ENCODE results near the gene NDUFS6.
"Not testable (repeated sequence)": the region's sequence is repeated elsewhere in the genome, so short reads cannot be mapped to it uniquely, and the experiment has no call there.

NDUFS6 gene

DNA sequence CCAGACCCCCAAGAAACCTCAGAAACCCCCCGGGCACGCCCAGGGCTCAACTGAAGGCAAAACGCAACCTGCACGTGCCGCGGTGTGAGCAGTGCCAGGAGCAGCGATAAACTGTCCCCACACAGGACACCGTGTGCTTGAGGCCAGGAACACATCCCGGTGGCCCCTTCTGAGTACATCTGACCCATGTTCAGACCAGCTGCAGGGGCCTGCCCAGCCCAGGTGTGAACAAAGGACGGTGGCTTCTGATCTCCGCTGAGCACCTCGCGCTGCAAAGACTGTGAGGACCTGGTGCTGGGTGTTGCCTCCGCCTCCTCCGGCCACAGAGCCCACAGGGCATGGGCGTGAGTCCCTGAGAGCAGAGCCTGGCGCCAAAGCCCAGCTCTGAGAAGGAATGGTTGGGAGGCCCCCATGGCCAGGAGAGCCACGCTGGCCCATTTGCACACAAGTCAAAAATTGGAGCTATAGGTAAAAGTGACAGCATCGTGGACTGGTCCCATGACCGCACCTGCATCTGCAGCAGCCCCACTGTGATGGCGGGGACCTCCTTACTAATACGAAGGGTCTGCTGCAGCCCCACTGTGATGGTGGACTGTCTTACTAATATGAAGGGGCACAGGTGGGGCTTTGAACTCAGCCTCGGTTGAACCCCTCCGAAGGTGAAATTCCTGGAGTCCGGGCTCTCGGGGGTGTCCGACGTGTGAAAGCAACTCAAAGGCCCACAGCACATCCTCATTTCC lies 31.5 kb downstream of the NDUFS6 start:
- DNase-seq (ENCODE audit: low read depth, low spot score), result no peak

DNA sequence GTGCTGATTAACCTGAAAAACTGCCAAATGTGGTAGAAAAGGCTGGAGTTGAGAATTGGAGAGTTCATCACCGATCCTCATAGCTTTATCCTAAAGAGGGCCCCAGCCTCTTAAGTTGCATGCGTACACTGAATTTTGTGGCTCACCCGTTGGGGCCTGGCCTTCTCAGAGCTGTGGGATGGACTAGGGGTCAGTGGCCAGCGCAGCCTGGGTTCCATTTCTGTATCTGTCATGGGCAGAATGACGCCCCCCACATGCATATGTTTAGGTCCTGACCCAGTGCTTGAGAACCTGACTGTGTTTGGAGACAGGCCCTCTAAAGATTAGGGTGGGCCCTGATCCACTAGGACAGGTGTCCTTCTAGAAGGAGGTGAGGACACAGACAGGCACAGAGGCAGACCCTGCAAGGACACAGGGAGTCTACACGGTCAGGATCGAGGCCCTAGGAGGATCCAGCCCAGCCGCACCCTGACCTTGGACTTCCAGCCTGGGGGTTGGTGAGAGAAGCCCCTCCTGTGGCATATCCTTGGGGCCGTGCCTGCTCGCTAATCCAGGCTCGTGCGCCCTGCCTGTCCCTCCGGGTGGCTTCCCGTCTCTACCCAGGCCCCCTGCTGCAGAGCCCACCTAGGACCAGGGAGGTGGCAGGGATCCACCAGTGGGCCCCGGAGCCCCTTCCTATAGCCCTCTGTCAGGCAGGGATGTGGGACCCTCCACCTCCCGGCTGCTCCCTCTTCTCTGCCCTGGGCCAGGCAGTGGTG lies 32.2 kb downstream of the NDUFS6 start:
- no peak for DNase-seq (ENCODE audit: low read depth, low spot score)

DNA sequence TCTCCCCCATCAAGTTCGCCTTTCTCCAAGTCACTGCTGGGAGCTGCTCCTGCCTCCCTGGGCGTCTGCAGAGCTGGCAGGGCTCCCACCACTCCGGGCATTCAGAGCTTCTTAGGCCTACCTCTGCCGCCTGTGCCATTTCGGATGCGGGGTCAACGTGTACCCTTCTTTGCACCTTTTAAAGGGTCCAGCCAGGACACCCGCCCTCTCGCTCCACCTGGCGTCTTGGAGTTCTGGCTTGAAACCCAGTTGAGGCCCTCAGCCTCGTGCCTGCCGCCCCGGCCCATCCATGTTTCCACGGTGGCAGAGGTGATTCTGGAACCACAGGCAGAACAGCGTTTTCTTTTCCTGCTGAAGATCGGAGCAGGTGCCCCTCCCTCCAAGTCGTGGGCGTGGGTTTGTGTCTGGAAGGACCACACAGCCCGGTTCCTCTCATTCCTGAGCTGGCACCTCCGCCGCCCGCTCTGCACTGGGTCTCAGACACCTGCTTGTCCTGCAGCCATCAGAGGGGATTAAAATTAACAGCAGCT lies 32.9 kb downstream of the NDUFS6 start:
- DNase-seq (ENCODE audit: low read depth, low spot score), result no peak

DNA sequence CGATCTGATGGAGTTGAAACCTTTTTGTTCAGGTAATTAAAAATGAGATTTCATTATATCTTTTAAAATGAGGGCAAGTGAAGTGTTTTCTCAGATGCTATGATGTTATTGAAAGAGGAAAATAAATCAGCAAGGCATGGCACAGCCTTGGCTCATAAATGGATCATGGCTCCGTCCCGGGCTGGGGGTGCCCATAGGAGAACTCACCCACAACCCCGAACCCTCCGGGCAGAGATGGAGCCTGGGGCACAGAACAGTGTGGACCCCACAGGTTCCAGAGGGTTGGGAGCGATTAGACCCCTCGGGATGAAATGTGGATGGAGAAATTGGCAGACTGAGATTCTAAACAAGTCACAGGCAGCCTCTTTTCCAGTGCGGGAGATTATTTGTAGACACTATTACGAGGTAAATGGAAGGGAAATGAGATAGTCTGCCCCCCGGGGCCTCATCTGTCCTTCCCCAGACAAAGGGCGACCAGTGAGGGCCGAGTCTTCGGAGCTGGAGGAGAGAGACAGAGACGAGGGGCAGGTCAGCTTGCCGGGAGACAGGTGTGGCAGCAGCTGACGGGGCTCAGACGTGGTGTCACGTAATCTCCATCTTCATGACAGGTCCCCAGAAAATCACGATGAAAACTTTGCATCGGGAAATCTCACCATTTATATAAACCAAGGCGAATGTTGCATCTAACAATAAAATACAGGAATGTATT lies 33.7 kb downstream of the NDUFS6 start:
- DNase-seq (ENCODE audit: low read depth, low spot score), result no peak

DNA sequence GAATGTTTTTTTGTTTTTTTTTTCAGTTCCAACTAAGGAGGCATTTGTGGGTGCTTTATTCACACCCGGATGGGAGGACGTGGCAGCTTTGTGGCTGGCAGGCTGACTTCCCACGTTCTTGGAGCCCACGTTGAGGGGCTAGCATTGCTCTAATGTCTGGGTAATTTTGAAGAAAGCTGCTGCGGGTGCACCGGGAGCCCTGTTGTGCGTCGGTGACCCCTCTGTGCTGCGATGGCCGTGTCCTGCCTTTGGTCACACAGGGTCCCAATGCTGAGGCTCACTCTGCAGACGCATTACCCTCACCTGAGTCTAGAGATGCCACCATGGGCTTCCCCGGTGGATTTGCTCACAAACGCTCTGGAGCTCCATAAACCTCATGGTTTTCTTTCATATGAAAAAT lies 34.2 kb downstream of the NDUFS6 start:
- DNase-seq (ENCODE audit: low read depth, low spot score), result no peak

DNA sequence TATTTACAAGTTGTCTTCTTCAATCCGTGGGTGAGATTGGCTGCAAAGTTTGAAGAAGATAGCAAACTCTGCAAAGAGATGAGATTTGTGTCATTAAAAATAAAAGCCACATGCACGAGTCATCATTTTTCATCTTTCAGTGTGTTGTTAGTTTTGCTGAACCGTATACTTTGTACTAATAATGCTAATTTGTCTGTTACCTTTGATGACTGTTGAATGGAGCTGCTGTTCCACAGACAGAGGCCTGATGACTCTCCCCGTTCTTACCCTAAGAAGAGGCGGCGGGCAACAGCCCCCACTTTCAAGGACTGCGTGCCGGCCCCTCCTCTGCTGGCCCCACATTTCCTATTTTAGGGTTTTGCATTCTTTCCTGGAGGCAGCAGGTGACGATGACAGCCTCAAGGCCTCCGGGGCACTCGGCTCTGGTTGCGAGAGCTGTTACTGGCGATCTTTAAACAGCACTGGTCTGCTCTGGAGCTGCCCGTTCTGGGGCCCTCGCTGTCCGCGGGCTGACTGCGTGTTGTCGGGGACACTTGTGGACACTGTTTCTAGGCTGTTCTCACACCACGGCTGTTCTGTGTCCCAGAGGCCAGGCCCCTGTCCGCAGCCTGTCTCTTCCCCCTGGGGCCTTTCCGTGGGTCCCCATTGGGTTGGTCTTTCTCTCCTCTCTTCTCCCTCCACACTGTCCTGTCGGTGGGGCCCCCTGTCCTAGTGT lies 35.1 kb downstream of the NDUFS6 start:
- no peak for DNase-seq (ENCODE audit: low read depth, low spot score)

DNA sequence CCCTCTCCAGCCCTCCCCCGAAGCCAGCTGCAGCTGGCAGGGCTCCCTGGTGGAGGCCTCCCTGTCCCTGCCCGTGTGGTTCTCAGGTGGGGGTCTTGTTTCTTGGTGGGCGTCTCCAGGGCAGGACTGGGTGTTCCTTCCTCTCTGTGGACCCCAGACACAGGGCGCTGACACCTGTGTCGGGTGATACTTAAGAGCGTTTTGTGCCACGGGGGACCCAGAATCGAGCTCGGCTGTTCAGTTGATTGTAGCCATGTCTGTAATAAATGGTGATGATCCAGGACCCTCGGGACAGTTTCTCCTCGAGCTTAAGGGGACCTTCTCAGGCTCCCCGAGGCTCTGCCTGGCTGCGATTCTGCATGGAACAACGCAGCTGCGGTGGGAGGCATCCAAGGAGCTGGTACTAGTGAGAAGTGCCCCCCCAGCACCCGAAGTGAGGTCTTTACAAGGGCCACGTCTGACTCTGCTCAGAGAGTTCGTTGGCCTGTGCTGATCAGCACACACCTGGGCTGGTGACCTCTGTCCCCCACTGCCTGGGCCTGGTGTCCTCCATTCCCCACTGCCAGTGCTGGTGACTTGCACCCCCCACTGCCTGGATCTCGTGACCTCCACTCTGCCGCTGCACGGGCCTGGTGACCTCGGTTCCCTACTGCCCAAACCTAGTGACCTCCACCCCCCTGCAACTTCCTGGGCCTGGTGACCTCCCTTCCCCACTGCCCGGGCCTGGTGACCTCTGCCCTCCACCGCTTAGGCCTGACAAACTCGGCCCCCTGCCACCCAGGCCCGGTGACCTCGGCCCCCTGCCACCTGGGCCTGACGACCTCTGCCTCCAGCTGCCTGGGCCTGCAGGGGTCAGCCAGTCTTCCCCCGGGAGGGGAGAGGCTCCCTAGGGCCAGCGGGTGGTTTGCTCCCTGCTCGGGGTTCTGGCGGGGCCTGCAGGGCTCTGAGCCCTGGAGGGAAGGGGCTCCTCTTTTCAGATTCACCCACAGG lies 36.0 kb downstream of the NDUFS6 start:
- DNase-seq (ENCODE audit: low read depth, low spot score), result no peak

DNA sequence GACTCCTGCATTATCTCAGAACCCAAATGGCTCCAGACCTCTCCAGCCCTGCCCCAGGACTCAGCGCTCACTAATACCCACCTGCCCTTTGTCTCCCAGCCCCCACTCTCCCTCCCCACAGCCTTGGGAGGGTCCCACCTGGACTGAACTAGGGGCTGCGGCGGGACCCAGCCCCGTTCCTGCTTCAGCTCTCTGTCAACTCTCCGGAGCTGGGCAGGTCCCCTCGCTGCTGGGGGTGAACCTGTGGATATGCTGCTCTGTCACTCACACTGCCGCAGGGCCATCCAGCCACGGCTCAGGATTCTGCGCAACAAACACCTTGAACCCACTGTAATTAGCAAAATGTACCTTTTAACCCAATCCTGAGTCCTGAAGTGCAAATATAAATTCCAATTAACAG lies 36.8 kb downstream of the NDUFS6 start:
- no peak for DNase-seq (ENCODE audit: low read depth, low spot score)

DNA sequence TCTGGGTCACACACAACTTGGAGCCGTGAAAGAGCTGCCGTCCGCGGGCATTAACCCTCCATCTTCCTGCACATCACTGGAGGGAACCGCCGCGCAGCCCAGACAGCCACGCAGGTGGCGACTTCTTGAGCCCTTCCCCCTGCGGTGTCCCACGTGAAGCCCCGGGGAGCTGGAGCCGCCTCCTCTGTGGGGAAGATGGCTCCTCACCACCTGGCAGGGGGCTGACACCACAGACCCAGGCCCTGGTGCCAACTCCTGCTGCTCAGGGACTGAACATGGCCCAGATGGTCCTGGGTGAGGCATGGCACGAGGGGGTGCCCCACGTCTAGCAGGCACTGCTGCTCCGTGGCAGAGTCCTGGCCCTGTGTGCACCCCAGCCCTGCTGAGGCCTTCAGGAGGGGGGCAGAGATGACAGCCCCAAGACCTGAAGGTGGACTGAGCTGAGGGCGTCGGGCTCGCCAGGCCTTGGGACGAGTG lies 38.9 kb downstream of the NDUFS6 start:
- DNase-seq (ENCODE audit: low read depth, low spot score), result no peak

DNA sequence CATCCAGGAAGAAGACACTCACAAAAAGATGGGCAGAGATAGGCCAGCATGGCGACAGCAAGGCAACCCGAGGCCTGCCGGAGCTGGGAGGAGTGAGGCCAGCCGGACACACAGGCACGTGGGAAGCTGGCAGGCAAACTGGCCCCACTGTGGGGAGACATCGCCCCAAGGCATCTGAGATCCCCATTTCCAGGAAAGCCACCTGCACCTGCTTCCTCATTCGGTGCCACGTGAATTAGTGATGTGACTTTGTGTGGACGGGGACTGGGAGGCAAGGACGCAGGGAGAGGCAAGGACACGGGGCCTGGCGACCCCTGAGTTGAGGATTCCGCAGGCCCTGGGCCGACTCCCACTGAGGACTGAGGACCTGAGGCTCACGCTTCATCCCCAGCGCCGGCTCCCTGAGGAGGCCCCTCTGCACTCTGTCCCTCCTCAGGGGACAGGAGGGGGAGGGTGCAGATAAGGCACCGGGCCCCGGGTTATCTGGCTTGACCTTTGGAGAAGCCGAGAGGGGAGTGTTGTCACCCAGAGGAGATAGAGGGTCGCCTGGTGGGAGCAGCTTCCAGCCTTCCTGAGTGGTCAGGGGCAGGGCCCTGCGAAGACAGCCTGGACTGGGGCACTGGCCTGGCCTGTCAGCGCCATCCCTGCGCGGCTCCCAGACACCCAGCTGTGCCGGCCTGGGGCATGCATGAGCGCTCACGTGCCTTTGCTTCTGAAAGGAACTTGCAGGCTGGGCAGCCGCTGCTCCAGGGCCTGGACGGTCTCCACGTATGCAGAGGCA lies 39.7 kb downstream of the NDUFS6 start:
- no peak for DNase-seq (ENCODE audit: low read depth, low spot score)

DNA sequence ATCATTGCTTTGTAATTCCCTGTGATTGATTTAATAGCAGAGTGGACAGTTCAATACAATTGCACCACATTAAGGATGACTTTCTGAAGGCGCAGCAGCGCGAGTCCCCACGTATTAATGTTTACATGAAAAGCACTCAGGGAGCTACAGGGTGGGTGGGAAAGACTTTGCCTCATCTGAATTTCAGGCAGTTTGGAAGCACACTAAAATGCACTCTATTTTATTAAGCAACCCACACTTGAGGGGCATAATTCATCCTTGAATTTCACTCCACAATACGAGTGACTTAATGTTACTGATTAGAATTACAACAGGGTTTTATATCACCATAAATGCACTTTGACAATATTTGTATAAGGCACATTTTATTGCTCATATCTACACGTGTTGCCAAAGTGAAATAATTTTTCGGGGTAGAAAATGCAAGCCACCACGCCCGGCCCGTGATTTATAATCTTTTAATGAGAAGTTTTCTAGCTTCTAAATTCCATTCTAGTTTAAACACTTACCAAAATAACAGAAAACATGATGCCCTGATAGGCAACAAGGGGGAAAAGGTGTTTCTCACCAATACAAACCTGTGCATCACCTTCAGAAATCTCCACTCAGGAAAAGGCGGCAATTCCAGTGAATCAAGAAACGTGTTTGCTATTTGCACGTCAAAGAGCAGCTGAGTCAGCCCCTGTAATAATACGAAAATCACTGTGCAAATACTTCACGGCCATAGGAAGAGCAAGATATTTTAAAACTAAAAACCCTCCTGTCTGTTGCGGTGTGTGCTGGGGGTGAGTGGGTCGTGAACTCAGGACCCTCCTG lies 41.0 kb downstream of the NDUFS6 start:
- DNase-seq (ENCODE audit: low read depth, low spot score), result no peak

DNA sequence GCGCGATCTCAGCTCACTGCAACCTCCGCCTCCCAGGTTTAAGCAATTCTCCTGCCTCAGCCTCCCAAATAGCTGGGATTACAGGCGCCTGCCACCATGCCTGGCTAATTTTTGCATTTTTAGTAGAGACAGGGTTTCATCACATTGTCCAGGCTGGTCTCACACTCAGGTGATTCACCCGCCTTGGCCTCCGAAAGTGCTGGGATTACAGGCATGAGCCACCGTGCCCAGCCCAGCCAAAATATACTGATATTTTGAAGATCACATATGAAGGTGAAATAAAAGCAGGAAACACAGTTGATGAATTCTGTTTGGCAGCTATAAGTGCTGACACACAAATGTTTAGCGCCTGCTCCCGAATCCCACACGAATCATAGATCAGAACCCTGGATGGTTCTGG lies 42.6 kb downstream of the NDUFS6 start:
- not testable (repeated sequence) for DNase-seq (ENCODE audit: low read depth, low spot score)

DNA sequence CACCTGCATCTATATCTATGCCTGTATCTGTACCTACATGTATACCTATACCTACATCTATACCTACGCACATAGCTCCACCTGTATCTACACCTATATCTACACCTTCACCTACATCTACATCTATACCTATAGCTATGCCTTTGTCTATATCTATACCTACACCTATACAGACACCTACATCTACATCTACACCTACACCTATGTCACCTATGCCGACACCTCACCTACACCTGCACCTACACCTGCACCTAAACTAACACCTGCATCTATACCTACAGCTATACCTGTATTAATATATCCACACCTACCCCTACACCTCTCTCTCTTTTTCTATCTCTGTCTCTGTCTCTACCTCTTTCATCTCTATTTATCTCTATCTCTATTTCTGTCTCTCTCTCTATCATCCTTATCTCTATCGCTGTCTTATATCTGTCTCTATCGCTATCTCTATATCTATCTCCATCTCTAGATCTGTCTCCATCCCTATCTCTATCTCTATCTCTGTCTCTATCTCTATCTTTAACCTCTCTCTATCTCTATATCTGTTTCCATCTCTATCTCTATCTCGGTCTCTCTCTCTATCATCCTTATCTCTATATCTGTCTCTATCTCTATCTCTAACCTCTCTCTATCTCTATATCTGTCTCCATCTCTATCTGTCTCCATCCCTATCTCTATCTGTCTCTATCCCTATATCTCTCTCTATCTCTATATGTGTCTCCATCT lies 43.7 kb downstream of the NDUFS6 start:
- no peak for DNase-seq (ENCODE audit: low read depth, low spot score)

DNA sequence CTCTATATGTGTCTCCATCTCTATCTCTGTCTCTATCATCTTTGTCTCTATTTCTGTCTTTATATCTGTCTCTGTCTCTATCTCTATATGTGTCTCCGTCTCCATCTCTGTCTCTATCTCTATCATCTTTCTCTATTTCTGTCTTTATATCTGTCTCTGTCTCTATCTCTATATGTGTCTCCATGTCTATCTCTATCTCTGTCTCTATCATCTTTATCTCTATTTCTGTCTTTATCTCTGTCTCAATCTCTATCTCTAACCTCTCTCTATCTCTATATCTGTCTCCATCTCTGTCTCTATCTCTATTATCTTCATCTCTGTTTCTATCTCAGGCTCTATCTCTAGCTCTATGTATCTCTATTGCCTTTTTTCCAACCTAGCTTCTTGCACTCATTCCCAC lies 44.5 kb downstream of the NDUFS6 start:
- no peak for DNase-seq (ENCODE audit: low read depth, low spot score)

DNA sequence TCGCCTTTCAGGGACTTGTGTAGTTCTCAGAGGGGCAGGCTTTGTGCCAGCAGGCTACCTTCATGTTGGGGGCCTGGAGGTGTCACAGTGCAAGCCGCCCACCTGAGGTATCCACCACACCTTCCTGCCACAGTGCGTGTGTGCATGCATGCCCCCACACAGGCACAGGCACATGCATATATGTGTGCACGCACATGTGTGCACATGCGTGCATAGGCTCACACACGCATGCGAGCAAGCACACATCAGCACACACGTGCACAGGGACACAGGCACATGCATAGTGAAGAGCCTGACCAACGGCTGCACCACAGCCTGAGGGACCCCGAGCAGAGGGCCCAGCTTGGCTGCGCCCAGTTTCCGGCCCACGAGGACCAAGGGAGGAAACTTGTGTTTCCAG lies 45.4 kb downstream of the NDUFS6 start:
- DNase-seq (ENCODE audit: low read depth, low spot score), result no peak

DNA sequence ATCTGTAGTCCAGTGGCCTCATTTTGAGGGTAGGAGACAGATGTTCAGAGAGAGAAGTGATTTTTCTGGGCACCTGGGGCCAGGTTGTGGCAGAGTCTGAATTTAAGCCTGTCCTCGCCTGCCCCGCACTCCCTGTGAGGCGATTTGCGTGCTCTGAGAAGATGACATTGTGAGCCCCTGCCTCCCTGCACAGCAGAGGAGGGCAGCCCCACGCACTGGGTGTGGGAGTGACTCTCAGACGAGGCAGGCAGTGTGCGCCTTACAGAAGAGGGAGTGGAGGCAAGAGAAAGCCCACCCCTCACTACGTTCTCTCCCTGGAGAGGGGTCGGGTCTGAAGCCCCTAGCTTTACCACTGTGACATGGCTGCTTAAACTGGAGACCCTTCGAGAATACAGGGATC lies 45.8 kb downstream of the NDUFS6 start:
- DNase-seq (ENCODE audit: low read depth, low spot score), result no peak

DNA sequence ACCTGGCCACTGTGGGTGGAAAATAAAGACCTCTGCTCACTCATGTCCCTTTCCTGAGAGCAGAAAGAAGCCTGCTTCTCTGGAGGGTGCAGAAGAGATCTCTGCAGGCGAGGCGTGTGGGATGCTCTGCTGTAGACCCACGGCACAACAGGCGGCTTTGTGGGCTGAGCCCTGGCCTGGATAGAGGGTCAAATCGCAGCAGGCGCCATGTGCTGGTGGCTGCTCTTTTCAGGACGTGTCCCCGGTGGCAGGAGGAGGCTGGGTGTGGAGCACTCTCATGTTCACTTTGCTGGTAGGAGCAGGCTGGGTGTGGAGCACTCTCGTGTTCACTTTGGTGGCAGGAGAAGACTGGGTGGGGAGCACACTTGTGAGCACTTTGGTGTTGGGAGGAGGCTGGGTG lies 46.4 kb downstream of the NDUFS6 start:
- DNase-seq (ENCODE audit: low read depth, low spot score), result no peak
